Measurements from ENCODE around the gene ASXL3.
A peak's percentile ranks its signal among the peaks of the same experiment; 100 is the strongest.

The ASXL3 gene
- 0 to 6.3 (median 0) reads per million in 17 experiments for total RNA-seq

DNA sequence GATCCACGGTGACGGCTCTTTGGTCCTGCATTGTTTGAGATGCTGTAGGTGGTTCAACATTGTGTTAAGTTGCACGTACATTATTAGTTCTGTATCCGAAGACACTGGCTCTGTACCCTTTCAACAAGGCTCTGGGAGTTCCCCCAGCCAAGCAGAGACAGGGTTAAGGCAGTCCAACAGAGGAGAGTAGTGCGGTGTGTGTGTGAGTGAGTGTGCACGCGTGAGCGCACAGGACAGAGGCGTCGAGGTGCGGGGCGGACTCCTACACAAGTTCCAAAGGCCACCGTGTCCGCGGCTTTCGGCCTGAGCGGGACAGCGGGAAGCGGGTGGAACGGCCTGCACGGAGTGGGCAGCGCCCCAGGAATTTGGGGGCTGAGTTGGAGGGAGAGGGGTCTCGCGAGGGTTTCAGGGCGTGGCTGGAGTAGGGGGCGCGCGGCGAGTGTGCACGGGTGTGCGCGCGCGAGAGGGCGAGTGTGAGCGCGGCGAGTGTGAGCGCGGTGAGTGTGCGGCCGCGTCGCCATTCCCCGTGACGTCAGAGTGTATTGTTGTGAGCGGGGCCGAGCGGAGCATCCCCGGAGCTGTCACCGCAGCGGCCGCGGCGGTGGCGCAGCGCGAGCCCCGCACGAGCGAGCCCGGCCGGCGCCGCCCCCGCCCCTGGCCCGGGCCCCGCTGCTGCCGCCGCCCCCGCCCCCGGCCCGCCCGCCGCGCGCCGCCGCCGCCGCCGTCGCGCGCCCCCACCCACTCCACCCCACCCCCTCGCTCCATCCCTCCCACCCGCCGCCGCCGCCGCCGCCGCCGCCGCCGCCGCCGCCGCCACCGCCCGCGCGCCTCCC is at the start of gene ASXL3:
ASXL3 (plus strand) TSS at position 535 of the 833 bp plus-strand sequence. CDS start 413 bp downstream, outside the sequence.
- DNase-seq: no peak

DNA sequence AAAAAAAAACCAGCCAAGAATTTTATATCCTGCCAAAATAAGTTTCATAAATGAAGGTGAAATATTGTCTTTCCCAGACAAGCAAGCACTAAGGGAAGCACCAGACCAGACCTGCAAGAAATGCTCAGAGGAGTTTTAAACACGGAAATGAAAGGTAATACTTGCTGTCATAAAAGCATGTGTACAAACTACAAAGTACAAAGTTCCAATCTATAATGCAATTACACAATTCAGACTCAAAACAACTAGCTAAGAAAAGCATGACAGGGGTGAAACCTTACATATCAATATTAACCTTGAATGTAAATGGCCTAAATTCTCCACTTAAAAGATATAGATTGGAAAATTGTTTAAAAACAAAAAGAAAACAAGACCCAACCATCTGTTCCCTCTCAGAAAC is 45.0 kb upstream of the ASXL3 start:
- DNase-seq: no peak

- no peak for DNase-seq
These were observed 41.1 kb upstream of the ASXL3 start for GRCh38 chr18:33536904-33537303.

DNA sequence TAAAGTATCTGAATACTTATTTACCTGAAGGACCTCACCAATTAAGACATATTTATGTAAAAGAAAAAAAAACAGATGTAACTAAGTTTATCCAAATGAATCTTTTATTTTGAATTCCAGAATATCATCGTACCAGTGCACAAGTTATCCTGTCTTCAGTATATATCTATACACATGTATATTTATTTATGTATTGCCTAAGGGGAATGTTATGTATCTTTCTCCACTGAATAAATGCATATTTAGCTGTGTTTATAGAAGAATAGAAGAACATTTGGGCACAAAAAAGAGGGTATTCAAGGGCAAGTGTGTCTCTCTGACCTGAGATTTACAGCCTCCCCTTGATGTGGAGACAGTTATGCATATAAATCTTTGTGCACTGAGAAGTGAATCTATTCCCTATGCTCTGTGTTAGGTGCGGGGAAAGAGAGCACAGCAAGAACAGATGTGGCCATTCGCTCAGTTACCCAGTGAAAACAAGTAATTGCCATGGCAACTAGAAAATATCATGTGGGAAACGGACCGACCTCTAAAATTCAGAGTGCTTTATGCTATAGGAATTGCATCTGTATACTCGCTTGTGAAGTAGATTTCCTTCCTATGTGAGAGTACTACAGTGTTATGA is 39.5 kb upstream of the ASXL3 start:
- no peak for DNase-seq

- no peak for DNase-seq
These were observed 37.6 kb upstream of the ASXL3 start for GRCh38 chr18:33540392-33540791.

DNA sequence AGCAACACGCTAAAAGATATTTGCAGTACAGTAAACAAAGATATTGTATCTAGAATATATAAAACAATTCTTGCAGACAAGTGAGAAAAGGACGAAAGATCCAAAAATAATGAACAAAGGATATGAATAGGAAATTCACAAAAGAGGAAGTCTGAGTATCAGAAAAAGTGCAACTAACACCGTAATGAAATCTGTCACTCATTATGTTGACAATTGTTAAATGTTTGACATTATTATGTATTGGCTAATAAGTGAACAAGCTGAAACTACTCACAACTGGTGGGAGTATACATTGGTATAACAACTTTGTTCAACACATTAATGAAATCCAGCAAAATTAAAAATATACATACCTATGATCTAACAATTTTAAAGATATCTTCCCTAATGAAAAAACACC is 36.7 kb upstream of the ASXL3 start:
- DNase-seq: no peak

DNA sequence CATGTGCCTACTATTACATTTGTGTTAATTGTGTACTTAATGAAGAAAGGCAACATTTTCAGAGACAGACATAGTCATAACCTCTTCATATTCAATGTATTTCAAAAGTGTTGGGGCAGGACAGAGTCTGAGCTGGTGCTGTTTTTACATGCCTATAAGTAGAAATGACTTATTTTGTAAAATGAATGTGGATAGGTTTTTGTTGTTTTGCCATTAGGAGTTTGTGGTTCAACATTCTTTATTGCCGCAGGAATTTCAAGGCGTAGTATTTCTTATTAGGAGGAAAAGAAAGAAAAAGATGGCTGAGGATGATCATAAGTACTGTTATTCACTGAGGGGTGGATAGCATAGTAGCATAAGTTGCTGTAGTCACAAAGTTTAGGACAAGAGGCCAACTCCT is 21.2 kb upstream of the ASXL3 start:
- DNase-seq: no peak

DNA sequence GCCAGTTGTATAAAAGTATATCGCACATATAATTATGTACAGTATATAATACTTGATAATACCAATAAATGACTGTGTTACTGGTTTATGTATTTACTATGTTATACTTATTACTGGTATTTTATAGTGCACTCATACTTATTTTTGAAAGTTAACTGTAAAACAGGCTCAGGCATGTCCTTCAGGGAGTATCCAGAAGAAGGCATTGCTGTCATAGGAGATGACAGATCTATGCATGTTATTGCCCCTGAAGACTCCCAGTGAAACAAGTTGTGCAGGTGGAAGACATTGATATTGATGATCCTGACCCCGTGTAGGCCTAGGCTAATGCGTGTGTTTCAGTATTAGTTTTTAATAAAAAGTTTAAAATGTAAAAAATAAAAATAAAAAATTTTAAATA is 20.3 kb upstream of the ASXL3 start:
- no peak for DNase-seq

DNA sequence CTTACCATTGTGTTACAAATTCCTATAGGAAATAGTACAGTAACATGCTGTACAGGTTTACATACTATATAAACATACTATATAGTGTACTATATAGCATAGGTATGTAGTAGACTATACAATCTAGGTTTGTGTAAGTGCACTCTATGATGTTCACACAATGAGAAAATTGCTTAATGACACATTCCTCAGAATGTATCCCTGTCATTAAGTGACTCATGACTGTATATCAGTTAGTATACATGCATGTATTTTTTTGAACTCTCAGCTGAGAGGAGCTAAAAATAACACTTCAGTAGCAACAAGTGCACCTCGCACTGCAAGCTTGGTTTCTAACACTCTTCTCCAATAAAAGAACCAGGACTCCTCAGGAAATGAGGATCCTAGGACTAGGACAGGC is 19.5 kb upstream of the ASXL3 start:
- no peak for DNase-seq

DNA sequence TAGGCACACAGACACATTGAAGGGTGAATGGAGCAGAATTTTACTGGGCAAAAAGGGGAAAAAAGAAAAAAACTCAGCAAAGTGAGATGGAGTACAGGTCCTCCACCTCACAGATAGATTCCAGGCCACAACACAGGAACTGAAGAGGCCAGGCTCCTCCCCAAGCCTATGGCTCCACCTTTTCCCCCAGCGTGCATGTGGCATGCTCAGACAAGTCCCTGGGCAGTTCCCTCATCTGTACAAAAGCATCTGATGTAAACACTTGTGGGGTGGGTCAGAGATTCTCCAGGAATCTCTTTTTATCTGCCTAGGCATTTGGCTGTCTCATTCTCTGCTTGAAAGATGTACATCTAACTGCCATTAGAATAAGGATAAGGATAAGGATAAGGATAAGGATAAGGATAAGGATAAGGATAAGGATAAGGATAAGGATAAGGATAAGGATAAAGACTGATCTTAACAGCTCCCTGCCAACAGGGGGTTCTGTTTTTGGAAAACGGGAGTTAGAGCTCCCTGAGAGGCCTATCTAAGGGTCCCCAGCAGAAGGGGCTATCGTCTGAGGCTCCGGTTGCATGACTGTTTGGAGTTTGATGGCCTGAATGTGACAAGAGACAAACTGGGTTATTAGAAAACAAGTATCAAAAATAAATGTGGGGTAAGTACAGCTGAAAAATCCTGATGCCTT is 17.2 kb upstream of the ASXL3 start:
- DNase-seq: no peak

DNA sequence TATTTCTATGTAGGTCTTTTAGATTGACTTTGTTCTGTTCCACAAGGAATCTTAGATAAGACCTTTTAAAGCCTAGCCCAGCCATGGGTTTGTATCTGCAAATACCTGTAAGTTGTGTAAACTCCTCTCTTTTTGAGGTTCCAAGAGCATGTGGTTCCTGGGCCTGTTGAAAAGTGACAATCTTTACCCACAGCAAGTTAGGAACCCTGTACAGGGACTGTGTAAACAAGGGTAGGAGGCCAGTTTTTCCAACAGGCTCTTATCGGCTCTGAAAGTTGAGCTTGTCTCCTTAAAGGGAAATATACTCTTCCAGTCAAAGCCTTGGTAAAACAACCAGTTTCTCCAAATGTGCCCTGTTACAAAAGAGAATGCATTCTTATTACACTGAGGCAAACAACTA is 15.3 kb upstream of the ASXL3 start:
- no peak for DNase-seq

- no peak for DNase-seq
These were observed 10.3 kb upstream of the ASXL3 start for GRCh38 chr18:33567705-33568104.

DNA sequence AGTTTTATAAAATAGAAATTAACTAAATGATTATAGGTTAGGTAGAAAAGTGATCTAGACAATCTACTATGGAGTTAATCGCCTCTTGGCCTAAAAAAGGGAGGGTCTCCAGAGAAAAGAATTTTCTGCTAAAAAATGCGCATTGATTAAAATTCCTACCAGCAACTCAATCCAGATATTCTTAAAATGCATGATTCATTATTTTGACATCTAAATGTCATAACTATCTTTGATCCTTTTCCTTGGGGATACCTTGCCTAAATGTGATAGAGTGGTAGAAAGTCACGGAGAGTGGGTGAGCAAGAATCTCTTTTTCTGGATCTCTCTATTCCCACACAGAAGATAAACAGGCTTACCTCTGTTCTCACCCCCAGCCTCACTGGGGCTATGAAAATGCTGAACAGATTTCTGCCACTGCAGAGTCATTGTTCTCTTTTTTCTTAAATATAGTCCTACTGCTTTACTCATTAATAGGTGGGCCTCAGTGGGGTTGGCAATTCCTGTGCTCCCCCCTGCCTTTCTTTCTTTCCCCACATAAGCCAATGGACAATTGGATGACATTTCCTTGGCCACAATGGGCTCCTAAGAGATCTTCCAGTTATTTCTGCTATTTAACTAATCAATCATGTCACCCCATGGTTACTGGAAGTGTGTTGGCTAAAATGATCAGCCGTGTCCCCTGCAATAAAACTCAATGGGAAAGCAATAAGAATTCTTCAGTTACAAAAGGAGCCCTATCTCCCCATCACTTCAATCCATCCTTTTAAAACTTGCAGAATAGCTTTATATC is 5.8 kb upstream of the ASXL3 start:
- no peak for DNase-seq

GRCh38 chr18:33573193-33573592 is 4.8 kb upstream of the ASXL3 start:
- no peak for DNase-seq

- no peak for DNase-seq
These were observed 2.6 kb upstream of the ASXL3 start for GRCh38 chr18:33575451-33575850.

- DNase-seq: peak in 2 of 4 experiments; percentile 16 to 22
These were observed 896 bp upstream of the ASXL3 start for GRCh38 chr18:33576999-33577646.

DNA sequence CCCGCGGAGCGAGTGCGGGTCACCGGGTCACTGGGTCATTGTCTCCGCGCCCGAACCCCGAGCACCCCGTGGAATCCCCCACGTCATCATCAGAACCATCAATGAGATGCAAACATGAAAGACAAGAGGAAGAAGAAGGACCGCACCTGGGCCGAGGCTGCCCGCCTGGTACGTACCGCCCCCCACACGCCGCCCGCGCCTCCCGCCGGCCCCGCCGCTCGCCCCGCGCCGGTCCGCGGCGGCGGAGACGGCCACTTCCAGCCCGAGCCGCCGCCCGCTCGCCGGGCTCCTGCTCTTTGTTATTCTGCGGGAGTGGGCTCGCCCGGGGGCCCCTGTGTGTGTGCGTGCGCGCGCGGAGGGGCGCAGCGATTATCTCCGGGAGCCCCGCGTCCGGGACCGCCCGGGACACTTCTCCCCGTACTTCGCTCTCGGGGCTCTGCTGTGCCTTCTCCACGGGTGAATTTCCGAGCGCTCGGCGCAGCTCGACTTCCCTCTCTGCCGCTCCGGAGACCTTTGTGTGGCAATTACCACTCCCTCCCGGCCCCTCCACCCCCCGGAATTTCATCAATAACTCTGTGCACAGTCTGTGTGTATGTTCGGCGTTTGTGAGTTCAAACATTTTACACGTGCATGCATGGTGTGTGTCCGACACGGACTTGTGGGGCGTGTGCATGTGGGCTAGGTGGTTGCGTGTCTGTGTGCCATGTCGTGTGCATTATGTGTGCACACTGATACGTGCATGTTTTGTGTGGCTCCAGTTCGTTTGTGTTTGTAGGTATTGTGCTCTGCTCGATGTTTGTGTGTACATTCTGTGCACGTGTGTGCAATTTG is 714 bp downstream of the ASXL3 start:
- DNase-seq: peak in 3 of 4 experiments; percentile 2 to 7 (median 7)

DNA sequence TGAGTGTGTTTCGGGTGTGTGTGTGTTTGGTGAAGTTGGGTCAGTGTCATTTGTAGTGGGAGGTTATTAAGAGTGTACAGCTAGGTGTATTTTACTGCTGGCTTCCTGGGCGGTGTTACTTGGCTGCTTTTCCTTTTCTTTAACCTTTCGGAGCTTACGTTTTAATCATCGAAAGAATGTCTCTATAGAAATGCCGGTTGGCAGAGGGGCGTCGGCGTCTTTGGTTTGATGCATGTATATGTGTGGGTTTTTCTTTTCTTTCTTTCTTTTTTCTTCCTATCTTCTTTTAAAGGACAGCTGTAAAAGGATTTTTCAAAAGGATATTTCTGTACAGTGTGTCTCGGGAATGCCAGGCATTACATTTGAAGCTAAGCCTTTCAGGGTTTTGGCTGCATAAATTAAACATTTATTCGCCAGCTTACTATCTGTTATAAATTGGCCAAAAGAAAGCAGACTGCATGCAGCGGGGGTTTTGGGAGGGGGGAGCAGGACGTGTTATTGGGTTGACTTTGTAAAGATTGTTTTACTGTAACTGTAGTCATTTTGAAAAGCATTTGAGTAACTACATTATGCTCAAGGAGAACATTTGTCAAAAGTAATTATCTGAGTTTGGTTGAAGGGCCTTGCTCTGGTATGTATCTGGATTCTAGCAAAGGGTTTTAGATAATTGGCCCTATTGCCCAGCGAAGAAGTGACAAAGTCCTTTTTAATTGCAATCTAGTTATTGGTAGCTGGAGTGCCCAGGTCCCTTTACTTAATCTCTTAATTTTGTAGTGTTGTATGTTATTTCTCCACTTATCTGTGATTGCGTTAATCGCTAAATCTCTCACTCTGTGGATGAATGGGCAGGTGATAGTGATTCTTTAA is 1.6 kb downstream of the ASXL3 start:
- no peak for DNase-seq

DNA sequence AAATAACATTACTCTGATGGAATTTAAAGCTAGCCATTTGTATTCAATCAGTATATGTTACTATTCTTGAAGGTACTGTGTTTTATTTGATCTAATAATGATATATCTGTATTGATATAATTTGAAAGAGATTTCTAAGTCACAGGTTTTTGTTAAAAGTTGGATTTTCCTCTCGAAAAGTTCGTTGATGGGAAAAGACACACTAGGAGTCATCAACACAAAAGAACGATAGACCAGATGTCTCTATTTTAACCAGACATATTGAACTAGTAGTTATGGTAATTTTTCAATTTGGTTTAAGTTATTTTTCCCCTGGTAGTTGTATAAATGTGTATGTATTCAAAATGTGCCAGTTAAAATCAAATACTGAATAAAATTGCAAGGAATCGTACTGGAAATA is 2.5 kb downstream of the ASXL3 start:
- DNase-seq: no peak

GRCh38 chr18:33581856-33582255 is 3.8 kb downstream of the ASXL3 start:
- no peak for DNase-seq

Data from suppressor macrophage (primary cell).